Measurements from ENCODE around the gene EEFSEC. TPM values are rescaled to one million over a fixed set of nuclear protein-coding genes. Genes with fewer than 3 reads are reported as not detected.

The EEFSEC gene
- total RNA-seq, 2 donors from 2014 or later: 12.9 to 13.0 TPM

DNA sequence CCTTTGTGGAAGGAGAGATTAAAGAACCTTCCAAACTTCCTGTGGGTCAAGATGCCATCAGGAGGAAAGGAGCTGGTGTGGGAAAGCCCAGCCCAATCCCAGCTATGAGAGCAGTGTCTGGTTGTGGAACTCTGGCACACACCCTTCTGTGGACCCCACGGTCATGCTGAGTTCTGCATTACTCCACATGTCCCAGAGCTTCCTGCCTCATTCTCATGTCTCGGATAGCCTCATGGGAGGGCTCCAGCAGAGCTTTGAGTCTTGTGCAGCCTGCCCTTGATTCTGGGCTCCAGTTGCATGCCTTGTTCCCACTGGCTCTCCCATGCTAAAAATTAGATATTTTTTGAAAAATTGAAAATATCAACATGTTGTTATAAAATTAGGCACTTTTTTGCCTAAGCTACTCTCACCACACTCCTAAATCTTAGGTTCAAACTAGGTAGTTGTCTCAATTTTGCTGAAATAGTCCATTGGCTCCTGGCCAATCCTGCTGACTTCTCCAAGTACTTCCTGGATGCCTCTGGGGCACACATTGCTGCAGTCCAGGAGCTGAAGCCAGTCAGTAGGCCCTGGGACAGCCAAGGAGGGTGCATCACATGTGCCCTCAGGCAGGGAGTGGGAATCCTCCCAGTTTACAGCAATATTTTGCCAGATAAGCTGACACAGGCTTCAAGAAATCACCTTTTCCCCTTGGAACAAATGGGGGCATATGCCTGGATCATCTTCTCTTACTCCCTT, 144.3 kb downstream of the EEFSEC start:
- intact Hi-C loops (cut with DNase I): no loop called here
- no peak for DNase-seq (ENCODE audit: low spot score)

- intact Hi-C loops (cut with DNase I): no loop called here
- no peak for DNase-seq (ENCODE audit: low spot score)
These were observed 148.1 kb downstream of the EEFSEC start for GRCh38 chr3:128301186-128302023.

DNA sequence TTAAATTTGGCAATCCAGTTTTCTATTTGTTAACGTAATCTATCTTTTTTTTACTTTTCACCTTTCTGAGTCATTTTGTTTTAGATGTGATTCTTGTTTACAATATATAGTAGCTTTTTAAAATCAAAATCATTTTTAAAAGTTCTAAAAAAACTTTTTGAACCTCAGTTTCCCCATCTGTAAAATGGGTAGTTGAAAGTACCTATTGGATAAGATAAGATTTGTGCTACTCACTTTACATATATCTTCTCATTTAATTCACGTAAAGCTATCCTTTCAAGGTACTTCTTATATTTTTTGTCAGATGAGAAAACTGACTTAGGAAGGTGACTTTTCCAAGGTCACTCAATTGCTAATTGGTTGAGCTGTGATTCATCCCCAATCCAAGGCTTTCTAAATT, 153.2 kb downstream of the EEFSEC start:
- DNase-seq (ENCODE audit: low spot score): no peak
- intact Hi-C loops (cut with DNase I): no loop called here

DNA sequence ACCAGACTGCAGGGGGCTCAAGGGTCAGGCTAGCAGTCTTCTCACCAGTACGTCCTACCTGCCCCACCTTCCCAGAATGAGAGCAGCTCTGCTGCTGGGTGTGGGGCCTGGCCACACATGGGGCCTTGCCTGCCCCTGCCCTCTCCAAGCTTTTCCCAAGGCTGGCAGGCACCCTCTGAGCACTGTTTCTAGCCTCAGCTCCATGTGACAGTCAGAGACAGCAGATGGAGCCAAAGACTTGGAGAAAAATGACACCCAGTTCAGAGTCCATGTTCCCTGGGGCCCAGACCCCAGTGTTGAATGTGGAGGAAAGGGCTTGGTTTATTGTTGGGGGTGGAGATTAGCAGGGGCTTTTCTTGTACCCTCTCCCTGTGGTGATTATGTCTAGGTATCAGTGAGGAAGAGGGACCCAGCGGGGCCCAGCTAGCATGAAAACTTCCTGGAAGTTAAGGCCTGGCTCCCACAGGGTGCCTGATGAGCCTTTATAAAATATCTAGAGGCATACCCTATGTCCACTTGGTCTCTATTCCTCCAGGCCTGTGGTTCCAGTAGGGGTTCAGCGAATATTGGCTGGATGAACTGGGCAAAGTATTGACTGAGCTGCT, 153.8 kb downstream of the EEFSEC start:
- DNase-seq (ENCODE audit: low spot score): no peak
- intact Hi-C loops (cut with DNase I): no loop called here

- no peak for DNase-seq (ENCODE audit: low spot score)
- intact Hi-C loops (cut with DNase I): no loop called here
These were observed 154.6 kb downstream of the EEFSEC start for GRCh38 chr3:128307781-128308469.

DNA sequence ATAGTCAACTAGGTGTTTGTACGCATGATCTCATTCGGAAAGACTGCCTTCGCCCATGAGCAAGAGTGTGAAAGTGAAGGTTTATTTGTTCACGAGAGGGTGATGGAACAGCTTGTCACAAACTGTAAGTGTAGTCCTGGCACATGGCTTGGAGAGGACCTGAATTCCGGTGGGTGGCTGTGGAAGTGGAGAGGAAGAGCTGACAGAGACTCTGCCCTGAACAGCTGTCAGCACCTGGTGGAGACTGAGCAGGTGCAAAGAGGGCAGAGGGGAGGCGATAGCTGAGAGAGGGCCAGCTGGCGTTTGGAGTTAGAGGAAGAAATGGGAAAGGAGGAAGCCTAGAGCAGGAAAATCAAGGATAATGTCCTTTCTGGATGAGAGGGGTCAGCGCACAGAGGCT, 155.7 kb downstream of the EEFSEC start:
- intact Hi-C loops (cut with DNase I): no loop called here
- DNase-seq (ENCODE audit: low spot score): no peak

GRCh38 chr3:128310286-128311058, 157.2 kb downstream of the EEFSEC start:
- DNase-seq (ENCODE audit: low spot score): no peak
- intact Hi-C loops (cut with DNase I): no loop called here

GRCh38 chr3:128311441-128311844, 158.2 kb downstream of the EEFSEC start:
- DNase-seq (ENCODE audit: low spot score): no peak
- intact Hi-C loops (cut with DNase I): no loop called here

GRCh38 chr3:128312271-128312670, 159.0 kb downstream of the EEFSEC start:
- intact Hi-C loops (cut with DNase I): no loop called here
- DNase-seq (ENCODE audit: low spot score): no peak

DNA sequence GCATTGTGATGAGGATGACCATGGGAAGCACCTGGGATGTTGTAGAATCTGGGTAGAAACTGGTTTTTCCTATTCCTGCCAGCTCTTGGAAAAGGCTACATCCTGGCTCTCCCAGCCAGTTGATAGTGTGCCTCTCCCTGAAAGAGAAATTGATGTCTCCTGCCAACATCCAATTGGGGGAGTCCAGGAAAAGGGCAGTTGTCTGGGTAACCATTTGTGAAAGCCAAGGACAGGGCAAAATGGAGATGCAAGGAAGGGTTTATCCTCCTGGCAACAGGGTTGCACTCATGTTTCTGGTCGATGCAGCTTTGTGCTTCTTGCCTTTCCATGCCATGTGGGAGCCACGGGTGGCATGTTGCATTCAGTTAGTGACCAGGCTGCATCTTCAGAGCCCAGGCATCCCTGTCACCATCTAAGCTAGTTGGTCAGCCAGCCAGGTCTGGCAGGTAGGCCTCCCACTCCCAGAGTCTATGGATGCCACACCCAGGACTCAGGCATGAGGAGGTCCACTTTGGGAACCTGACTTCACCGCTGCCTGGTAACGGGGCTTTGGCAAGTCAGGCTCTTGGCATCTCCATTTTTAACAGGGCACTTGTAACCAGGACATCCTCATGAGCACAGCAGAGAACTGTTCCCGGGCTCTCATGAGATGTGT, 159.9 kb downstream of the EEFSEC start:
- intact Hi-C loops (cut with DNase I): no loop called here
- DNase-seq (ENCODE audit: low spot score): peak; percentile 37

GRCh38 chr3:128313935-128314334, 160.7 kb downstream of the EEFSEC start:
- intact Hi-C loops (cut with DNase I): no loop called here
- DNase-seq (ENCODE audit: low spot score): no peak

DNA sequence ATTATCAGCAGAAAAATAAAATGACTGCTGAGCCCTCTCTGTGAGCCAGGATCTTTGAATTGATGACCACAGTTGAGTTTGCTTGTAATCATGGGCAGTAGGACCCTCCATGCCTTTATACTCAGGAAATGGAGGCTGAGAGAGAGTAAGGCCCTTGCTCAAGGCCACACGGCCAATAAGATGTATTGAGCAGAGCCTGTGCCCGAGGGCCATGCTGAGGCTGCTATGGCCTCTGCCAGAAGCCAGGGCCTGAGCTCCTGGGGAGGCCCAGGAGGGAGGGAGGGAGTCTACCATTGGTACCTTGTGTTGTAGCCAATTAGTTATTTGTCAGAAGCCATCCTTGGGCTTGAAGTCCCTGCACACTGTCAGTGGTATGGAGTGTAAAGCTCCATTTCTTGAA, 162.0 kb downstream of the EEFSEC start:
- no peak for DNase-seq (ENCODE audit: low spot score)
- intact Hi-C loops (cut with DNase I): no loop called here

DNA sequence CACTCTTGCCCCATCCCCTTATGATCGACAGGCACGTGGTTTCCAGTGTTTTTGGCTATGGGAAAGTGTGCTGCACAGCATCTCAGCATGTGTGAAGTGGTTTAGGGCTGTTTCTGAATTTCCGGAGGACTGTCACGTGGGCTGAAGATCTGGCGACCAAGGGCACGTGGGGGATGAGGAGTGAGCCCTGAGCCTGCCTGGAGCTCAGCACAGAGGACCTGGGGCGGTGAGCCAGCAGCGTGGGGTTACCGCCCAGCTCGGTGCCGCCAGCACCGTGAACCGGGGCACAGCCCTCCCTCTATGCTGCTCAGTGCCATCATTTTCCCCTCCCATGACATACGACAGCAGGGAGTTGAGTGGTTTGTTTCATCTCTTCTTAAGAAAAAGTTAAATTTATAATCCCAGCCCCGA, 163.2 kb downstream of the EEFSEC start:
- DNase-seq (ENCODE audit: low spot score): peak; percentile 82

DNA sequence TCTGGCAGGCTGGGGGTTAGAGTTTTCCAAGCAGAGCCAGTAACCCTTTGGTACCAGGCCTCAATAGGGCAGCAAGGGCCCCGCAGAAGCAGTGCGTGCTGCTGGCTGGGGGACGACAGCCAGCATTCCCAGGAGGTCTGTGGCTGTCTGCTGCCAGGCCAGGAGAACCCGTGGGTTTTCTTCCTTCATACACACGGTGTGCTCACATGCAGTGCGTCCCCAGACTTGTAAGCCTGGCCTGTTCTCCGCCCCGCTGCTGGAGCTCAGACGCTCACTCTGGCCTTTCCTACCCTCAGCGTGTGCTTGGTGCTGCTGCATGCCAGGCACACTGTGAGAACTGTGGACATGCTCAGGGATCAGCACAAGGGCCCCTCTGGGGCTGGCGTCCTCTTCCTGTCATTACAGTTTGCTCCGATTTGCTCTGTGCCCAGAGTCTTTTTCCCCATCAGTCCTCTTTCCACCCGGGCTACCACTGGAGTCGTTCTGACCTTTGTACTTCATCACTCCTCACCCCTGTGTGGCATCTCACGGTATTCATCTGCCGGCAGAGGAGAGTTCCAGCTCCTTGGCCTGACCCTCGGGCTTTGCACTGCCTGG, 163.9 kb downstream of the EEFSEC start:
- intact Hi-C loops (cut with DNase I): no loop called here
- peak; percentile 62 for DNase-seq (ENCODE audit: low spot score)

More for the DNA sequence above, 163.2 kb downstream of the EEFSEC start:
- intact Hi-C loops (cut with DNase I): no loop called here

- intact Hi-C loops (cut with DNase I): no loop called here
- DNase-seq (ENCODE audit: low spot score): peak; percentile 80
These were observed 164.5 kb downstream of the EEFSEC start for GRCh38 chr3:128317698-128318231.

DNA sequence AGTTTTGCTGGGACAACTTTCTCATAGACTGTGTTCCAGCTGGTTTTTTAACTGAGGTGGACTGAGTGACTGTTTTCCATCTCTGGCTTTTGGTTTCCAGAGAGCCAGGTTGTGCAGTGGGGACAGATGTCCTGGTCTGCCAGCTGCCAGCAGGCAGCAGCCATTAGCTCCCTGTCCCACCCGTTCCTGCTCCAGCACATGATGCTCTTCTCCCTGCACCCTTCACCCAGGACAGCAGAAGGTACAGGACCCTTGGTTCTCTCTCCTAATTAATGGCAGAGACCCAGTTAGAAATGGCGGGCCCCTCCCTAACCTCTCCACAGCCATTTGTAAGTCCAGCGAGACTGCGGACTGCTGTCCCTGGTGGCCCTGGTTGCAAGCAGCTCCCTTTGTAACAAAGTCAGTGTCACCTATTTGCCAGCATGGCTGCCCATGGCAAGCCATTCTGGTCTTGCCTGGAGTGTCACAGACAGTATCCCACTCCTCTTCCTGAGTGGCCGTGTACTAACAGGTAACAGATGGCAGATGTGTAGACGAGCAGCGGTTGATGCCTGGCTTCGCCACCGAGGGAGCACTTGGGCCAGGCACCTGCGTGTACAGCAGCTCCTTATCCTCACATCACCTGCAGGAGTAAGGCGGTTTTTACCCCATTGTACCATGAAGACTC, 165.1 kb downstream of the EEFSEC start:
- peak; percentile 66 for DNase-seq (ENCODE audit: low spot score)
- intact Hi-C loops (cut with DNase I): no loop called here

DNA sequence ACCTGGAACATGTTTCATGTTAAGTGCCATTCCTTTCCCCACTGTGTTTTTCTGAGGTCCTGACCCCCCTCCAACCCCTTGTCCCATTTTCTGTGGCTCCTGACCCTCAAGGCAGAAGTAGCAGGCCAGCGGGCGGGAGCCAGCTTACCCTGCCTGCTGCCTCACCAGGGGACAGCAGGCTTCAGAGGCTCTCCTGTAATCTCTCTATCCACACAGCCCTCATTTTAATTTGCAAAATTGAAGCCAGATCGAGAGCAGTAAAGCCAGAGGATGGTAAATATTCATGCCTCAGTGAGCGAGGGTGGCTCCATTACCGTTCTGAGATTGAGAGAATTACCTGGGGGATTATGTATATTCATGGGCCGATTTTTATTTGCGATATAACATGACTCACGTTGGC, 165.8 kb downstream of the EEFSEC start:
- no peak for DNase-seq (ENCODE audit: low spot score)
- intact Hi-C loops (cut with DNase I): no loop called here
